GM18951 (cell line): ENCODE data around the gene WNT7B.

ENCODE experiments used
- POLR2A ChIP-seq: IDR thresholded peaks from 4 replicates; pipeline ENCODE4 v1.6.1; 2011; ENCODE audit warnings: mild to moderate bottlenecking; ENCODE audit not compliant: insufficient read length, insufficient read depth; ENCODE audit errors: extremely low read depth
- in situ Hi-C: fragments of 300-500 bp; cut with MboI; formaldehyde crosslinking; loops from one replicate; pipeline ENCODE4 v1.12.0; 2022; ENCODE audit warnings: low sequenced_read_pairs, mixed read lengths, inconsistent platforms; ENCODE audit not compliant: unreplicated experiment

The WNT7B gene

GRCh38 chr22:45925811-45926351, 51.1 kb downstream of the WNT7B start:
- in situ Hi-C loops, result no loop called here
- no peak for TF ChIP-seq POLR2A

GRCh38 chr22:45923835-45924234, 53.1 kb downstream of the WNT7B start:
- no peak for TF ChIP-seq POLR2A
- in situ Hi-C loops, result no loop called here

- no peak for TF ChIP-seq POLR2A
- in situ Hi-C loops, result no loop called here
Measured at GRCh38 chr22:45923212-45923611, 53.8 kb downstream of the WNT7B start.

- in situ Hi-C loops, result no loop called here
- no peak for TF ChIP-seq POLR2A
Measured at GRCh38 chr22:45922661-45923060, 54.3 kb downstream of the WNT7B start.

- no peak for TF ChIP-seq POLR2A
- in situ Hi-C loops, result no loop called here
Measured at GRCh38 chr22:45922256-45922655, 54.7 kb downstream of the WNT7B start.

GRCh38 chr22:45919504-45920286, 57.3 kb downstream of the WNT7B start:
- in situ Hi-C loops, result no loop called here
- TF ChIP-seq POLR2A, result no peak

- in situ Hi-C loops, result no loop called here
- TF ChIP-seq POLR2A, result no peak
Measured at GRCh38 chr22:45918459-45919370, 58.2 kb downstream of the WNT7B start.

- in situ Hi-C loops, result no loop called here
Measured at GRCh38 chr22:45917700-45918458, 59.1 kb downstream of the WNT7B start.

GRCh38 chr22:45917146-45917545, 59.8 kb downstream of the WNT7B start:
- in situ Hi-C loops, result no loop called here
- no peak for TF ChIP-seq POLR2A

More at GRCh38 chr22:45917700-45918458, 59.1 kb downstream of the WNT7B start:
- no peak for TF ChIP-seq POLR2A

GRCh38 chr22:45916515-45916914, 60.4 kb downstream of the WNT7B start:
- TF ChIP-seq POLR2A, result no peak
- in situ Hi-C loops, result no loop called here

GRCh38 chr22:45915841-45916240, 61.1 kb downstream of the WNT7B start:
- no peak for TF ChIP-seq POLR2A
- in situ Hi-C loops, result no loop called here

- in situ Hi-C loops, result no loop called here
- no peak for TF ChIP-seq POLR2A
Measured at GRCh38 chr22:45915151-45915550, 61.8 kb downstream of the WNT7B start.

- no peak for TF ChIP-seq POLR2A
- in situ Hi-C loops, result no loop called here
Measured at GRCh38 chr22:45914309-45914708, 62.7 kb downstream of the WNT7B start.

- in situ Hi-C loops, result no loop called here
Measured at GRCh38 chr22:45912910-45913309, 64.1 kb downstream of the WNT7B start.

More at GRCh38 chr22:45912910-45913309, 64.1 kb downstream of the WNT7B start:
- TF ChIP-seq POLR2A, result no peak
